Measurements from ENCODE around the gene PIP5K1C. TPM values are rescaled to one million over a fixed set of nuclear protein-coding genes. Genes with fewer than 3 reads are reported as not detected.

The PIP5K1C gene
- total and polyA plus RNA-seq, 9 donors: 6.0 to 41.7 (median 30.8) TPM

- Histone ChIP-seq H3K36me3 (no peaks in the 10 kb centered on the region), H3K9me3 (no peaks in the 10 kb centered on the region), H3K27me3 (no peaks in the 10 kb centered on the region), H3K27ac (no peak overlapping the region), H3K4me3 (no peak overlapping the region), H3K4me1 (ENCODE audit: insufficient read depth) (peaks cover 10% of the 10 kb centered on the region)
- peak; percentile 58 to 85 (median 79) for DNase-seq
- 33 to 55% (median 37%) methylated on average over 24 to 40 of the region's 40 CpGs for WGBS, 3 donors
- intact Hi-C loops (cut with DNase I): loop anchor here (2.0 to 10.0 kb wide), 4 partner anchors 33 to 539 kb away; partner anchors contain the start of gene PIP5K1C (in 3 of the 4)
- TF ChIP-seq CTCF (IDR thresholded peaks at IDR 0.05) (peak; percentile 78 to 97 (median 95)), EP300 (IDR thresholded peaks at IDR 0.05) (no peak), POLR2A (IDR thresholded peaks at IDR 0.05) (no peak)
These were observed 34.4 kb downstream of the PIP5K1C start for GRCh38 chr19:3665681-3666544.

GRCh38 chr19:3664879-3665642 lies 35.2 kb downstream of the PIP5K1C start:
- DNase-seq: no peak
- intact Hi-C loops (cut with DNase I): loop anchor here in 2 of 4 donors (1.0 to 10.0 kb wide), 3 partner anchors 37 to 540 kb away; partner anchors contain the start of gene PIP5K1C (in 1 of the 2)
- Histone ChIP-seq H3K4me1 (ENCODE audit: insufficient read depth) (peaks cover 6% of the 10 kb centered on the region), H3K27me3 (no peaks in the 10 kb centered on the region), H3K9me3 (no peaks in the 10 kb centered on the region), H3K27ac (no peak overlapping the region), H3K4me3 (no peak overlapping the region), H3K36me3 (no peaks in the 10 kb centered on the region)
- 76 to 79% (median 78%) methylated on average over 19 of the region's 19 CpGs for whole genome bisulfite sequencing, 3 donors
- no peak for TF ChIP-seq POLR2A (IDR thresholded peaks at IDR 0.05)
- no peak for TF ChIP-seq CTCF (IDR thresholded peaks at IDR 0.05)
- no peak for TF ChIP-seq EP300 (IDR thresholded peaks at IDR 0.05)

- H3K36me3 ChIP-seq: no peaks in the 10 kb centered on the region
- TF ChIP-seq EP300 (IDR thresholded peaks at IDR 0.05): no peak
- TF ChIP-seq CTCF (IDR thresholded peaks at IDR 0.05): no peak
- no peak for TF ChIP-seq POLR2A (IDR thresholded peaks at IDR 0.05)
- intact Hi-C loops (cut with DNase I): loop anchor here in 1 of 4 donors (1.0 to 10.0 kb wide), 2 partner anchors 40 to 541 kb away; no protein-coding TSS in a partner anchor
- no peak for DNase-seq
- no peaks in the 10 kb centered on the region for H3K27me3 ChIP-seq
- H3K4me3 ChIP-seq: no peak overlapping the region
- H3K4me1 ChIP-seq (ENCODE audit: insufficient read depth): peaks cover 3% of the 10 kb centered on the region
- H3K27ac ChIP-seq: no peak overlapping the region
- H3K9me3 ChIP-seq: no peaks in the 10 kb centered on the region
- WGBS, 3 donors: 91 to 92% (median 92%) methylated on average over 18 of the region's 18 CpGs
These were observed 36.4 kb downstream of the PIP5K1C start for GRCh38 chr19:3663838-3664237.

Measured in ovary (tissue), 9 donors.